Trophoblast cell (in vitro differentiated cells and primary cell): ENCODE measurements around the gene MGA.

ENCODE experiments used
- DNase-seq, 2 donors: peaks; one replicate each; pipeline ENCODE4 v3.0.0-alpha.2; 2016
- H2AFZ ChIP-seq: 2 replicates; pipeline ENCODE4 v1.6.1; 2013; ENCODE audit warnings: low read length, moderate library complexity, mild to moderate bottlenecking; ENCODE audit not compliant: insufficient read depth, poor library complexity
- H2AK5ac ChIP-seq: 2 replicates; pipeline ENCODE4 v1.6.1; 2013; ENCODE audit warnings: mild to moderate bottlenecking, low read length
- H2BK120ac ChIP-seq: 2 replicates; pipeline ENCODE4 v1.6.1; 2013; ENCODE audit warnings: low read length, mild to moderate bottlenecking, moderate library complexity; ENCODE audit not compliant: insufficient read depth, poor library complexity
- H2BK12ac ChIP-seq: 2 replicates; pipeline ENCODE4 v1.6.1; 2013; ENCODE audit warnings: mild to moderate bottlenecking, low read length, moderate library complexity
- H2BK5ac ChIP-seq: 2 replicates; pipeline ENCODE4 v1.6.1; 2013; ENCODE audit warnings: low read length, low read depth, moderate library complexity, mild to moderate bottlenecking; ENCODE audit not compliant: poor library complexity
- H3K14ac ChIP-seq: 2 replicates; pipeline ENCODE4 v1.6.1; 2013; ENCODE audit warnings: mild to moderate bottlenecking, low read length
- H3K18ac ChIP-seq: 2 replicates; pipeline ENCODE4 v1.6.1; 2013; ENCODE audit warnings: mild to moderate bottlenecking, low read length
- H3K23ac ChIP-seq: 2 replicates; pipeline ENCODE4 v1.6.1; 2013; ENCODE audit warnings: low read length
- H3K27ac ChIP-seq: 2 replicates; pipeline ENCODE4 v1.5.1; 2013; ENCODE audit warnings: low read depth, mild to moderate bottlenecking, inconsistent platforms, low read length, moderate library complexity
- H3K27me3 ChIP-seq: 2 replicates; pipeline ENCODE4 v1.6.1; 2013; ENCODE audit warnings: inconsistent platforms, mild to moderate bottlenecking, low read length, moderate library complexity; ENCODE audit not compliant: insufficient read depth
- H3K36me3 ChIP-seq, 2 experiments: 1 replicate in 1 of 2; 2 replicates in 1 of 2; pipeline ENCODE4 v1.6.1; 2013; ENCODE audit warnings: low read length in 2 of 2, mild to moderate bottlenecking in 2 of 2, moderate library complexity in 1 of 2; ENCODE audit not compliant: insufficient read depth in 2 of 2, control insufficient read depth in 1 of 2
- H3K4ac ChIP-seq: 2 replicates; pipeline ENCODE4 v1.6.1; 2013; ENCODE audit warnings: low read depth, mild to moderate bottlenecking, low read length, moderate library complexity
- H3K4me1 ChIP-seq, 2 experiments: 1 replicate in 1 of 2; 2 replicates in 1 of 2; pipeline ENCODE4 v1.6.1; 2013; ENCODE audit warnings: low read length in 2 of 2, mild to moderate bottlenecking in 2 of 2, moderate library complexity in 1 of 2; ENCODE audit not compliant: insufficient read depth in 2 of 2, control insufficient read depth in 1 of 2
- H3K4me2 ChIP-seq: 2 replicates; pipeline ENCODE4 v1.6.1; 2013; ENCODE audit warnings: inconsistent platforms, mild to moderate bottlenecking, low read length, moderate library complexity
- H3K4me3 ChIP-seq: 2 replicates; pipeline ENCODE4 v1.5.1; 2013; ENCODE audit warnings: mild to moderate bottlenecking, low read depth, low read length, inconsistent platforms
- H3K79me1 ChIP-seq: one replicate; pipeline ENCODE4 v1.6.1; 2013; ENCODE audit warnings: low read length
- H3K79me2 ChIP-seq: 2 replicates; pipeline ENCODE4 v1.6.1; 2013; ENCODE audit warnings: low read length, mild to moderate bottlenecking; ENCODE audit not compliant: control insufficient read depth, insufficient read depth, poor library complexity
- H3K9ac ChIP-seq: 2 replicates; pipeline ENCODE4 v1.6.1; 2013; ENCODE audit warnings: mild to moderate bottlenecking, low read length
- H3K9me3 ChIP-seq: 2 replicates; pipeline ENCODE4 v1.6.1; 2013; ENCODE audit warnings: low read depth, mild to moderate bottlenecking, control low read depth, inconsistent platforms, low read length; ENCODE audit not compliant: insufficient read depth
- H4K12ac ChIP-seq: 2 replicates; pipeline ENCODE4 v1.6.1; 2013; ENCODE audit warnings: low read depth, mild to moderate bottlenecking, low read length, moderate library complexity
- H4K8ac ChIP-seq: 2 replicates; pipeline ENCODE4 v1.6.1; 2013; ENCODE audit warnings: low read depth, mild to moderate bottlenecking, low read length, moderate library complexity
- H4K91ac ChIP-seq: one replicate; pipeline ENCODE4 v1.6.1; 2013; ENCODE audit warnings: low read depth, mild to moderate bottlenecking, low read length, moderate library complexity
- WGBS: extraction: QIAGEN DNeasy Blood & Tissue Kit; methylation state at CpG from one replicate; pipeline ENCODE4 v1.1.7; 2013; ENCODE audit warnings: missing lambda C conversion rate; ENCODE audit not compliant: insufficient read length, insufficient coverage; ENCODE audit errors: extremely low coverage; 5-methylcytosine and 5-hydroxymethylcytosine counted together

The MGA gene

GRCh38 chr15:41730543-41730942, 70.3 kb downstream of the MGA start:
- H2AFZ ChIP-seq, result no peak overlapping the region
- no peak overlapping the region for H2AK5ac ChIP-seq
- H3K9me3 ChIP-seq, result no peaks in the 10 kb centered on the region
- no peaks in the 10 kb centered on the region for H3K79me2 ChIP-seq
- no peak overlapping the region for H3K27ac ChIP-seq
- H2BK12ac ChIP-seq, result no peak overlapping the region
- no peak overlapping the region for H2BK5ac ChIP-seq
- peak in 1 of 2 donors; percentile 23 for DNase-seq
- H3K18ac ChIP-seq, result no peak overlapping the region
- no peak overlapping the region for H3K4me2 ChIP-seq
- H3K4me1 ChIP-seq, result peaks cover 0 to 2% of the 10 kb centered on the region in 2 experiments
- no peak overlapping the region for H2BK120ac ChIP-seq
- H4K12ac ChIP-seq, result no peak overlapping the region
- H3K79me1 ChIP-seq, result no peaks in the 10 kb centered on the region
- no peak overlapping the region for H3K23ac ChIP-seq
- H3K14ac ChIP-seq, result no peak overlapping the region
- H4K8ac ChIP-seq, result no peak overlapping the region
- H3K27me3 ChIP-seq, result no peaks in the 10 kb centered on the region
- H3K36me3 ChIP-seq, result peaks cover 9 to 10% of the 10 kb centered on the region in 2 experiments
- H4K91ac ChIP-seq, result no peak overlapping the region
- no CpG with 5 or more reads among the region's 4 CpGs for WGBS
- H3K4me3 ChIP-seq, result no peak overlapping the region
- H3K9ac ChIP-seq, result no peak overlapping the region
- no peak overlapping the region for H3K4ac ChIP-seq

DNA sequence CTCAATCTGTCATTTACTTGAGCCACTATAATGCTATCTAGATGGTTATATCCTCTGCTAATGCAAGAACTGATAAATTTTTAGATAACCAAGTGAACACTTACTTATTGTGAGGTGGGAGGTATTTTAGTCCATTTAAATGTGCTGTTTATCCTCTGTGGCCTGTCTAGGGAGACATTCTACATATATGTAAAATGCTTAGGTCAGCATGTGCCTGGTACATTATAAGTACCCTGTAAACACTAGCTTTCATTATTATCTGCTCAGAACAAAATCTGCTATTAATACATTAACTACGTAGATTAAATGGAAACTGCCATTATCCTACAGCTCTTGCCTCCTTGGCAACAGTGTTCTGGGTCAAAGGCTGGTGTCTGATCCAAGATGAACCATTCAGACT, 72.3 kb downstream of the MGA start:
- WGBS, result no CpG with 5 or more reads among the region's 1 CpG
- no peaks in the 10 kb centered on the region for H3K79me1 ChIP-seq

GRCh38 chr15:41734079-41734478, 73.9 kb downstream of the MGA start:
- Histone ChIP-seq H3K4me1 (no peaks in the 10 kb centered on the region), H2BK12ac (no peak overlapping the region), H2BK5ac (no peak overlapping the region), H3K9me3 (no peaks in the 10 kb centered on the region), H2AFZ (no peak overlapping the region), H4K12ac (no peak overlapping the region), H3K27ac (no peak overlapping the region), H2BK120ac (no peak overlapping the region), H3K79me2 (no peaks in the 10 kb centered on the region), H4K91ac (no peak overlapping the region), H3K9ac (no peak overlapping the region), H3K79me1 (no peaks in the 10 kb centered on the region), H3K14ac (no peak overlapping the region), H3K4me2 (no peak overlapping the region), H4K8ac (no peak overlapping the region), H3K36me3 (peaks cover 13 to 20% of the 10 kb centered on the region in 2 experiments), H3K23ac (no peak overlapping the region), H3K27me3 (no peaks in the 10 kb centered on the region), H2AK5ac (no peak overlapping the region), H3K4ac (no peak overlapping the region), H3K18ac (no peak overlapping the region), H3K4me3 (no peak overlapping the region)
- WGBS, result no CpG with 5 or more reads among the region's 4 CpGs
- peak; percentile 49 to 84 for DNase-seq

More for the DNA sequence above, 72.3 kb downstream of the MGA start:
- H3K14ac ChIP-seq, result no peak overlapping the region
- H2AFZ ChIP-seq, result no peak overlapping the region
- no peak overlapping the region for H3K23ac ChIP-seq
- H3K4me2 ChIP-seq, result no peak overlapping the region
- no peak overlapping the region for H2BK120ac ChIP-seq
- no peak overlapping the region for H4K8ac ChIP-seq
- H3K18ac ChIP-seq, result no peak overlapping the region
- H3K79me2 ChIP-seq, result no peaks in the 10 kb centered on the region
- H3K27ac ChIP-seq, result no peak overlapping the region
- no peaks in the 10 kb centered on the region for H3K27me3 ChIP-seq
- H3K9ac ChIP-seq, result no peak overlapping the region
- H3K4me1 ChIP-seq, result peaks cover 0 to 2% of the 10 kb centered on the region in 2 experiments
- no peaks in the 10 kb centered on the region for H3K9me3 ChIP-seq
- H2BK5ac ChIP-seq, result no peak overlapping the region
- DNase-seq, result no peak
- no peak overlapping the region for H4K12ac ChIP-seq
- no peak overlapping the region for H3K4me3 ChIP-seq
- H3K36me3 ChIP-seq, result peaks cover 14 to 15% of the 10 kb centered on the region in 2 experiments
- no peak overlapping the region for H3K4ac ChIP-seq
- no peak overlapping the region for H2AK5ac ChIP-seq
- H2BK12ac ChIP-seq, result no peak overlapping the region
- H4K91ac ChIP-seq, result no peak overlapping the region

DNA sequence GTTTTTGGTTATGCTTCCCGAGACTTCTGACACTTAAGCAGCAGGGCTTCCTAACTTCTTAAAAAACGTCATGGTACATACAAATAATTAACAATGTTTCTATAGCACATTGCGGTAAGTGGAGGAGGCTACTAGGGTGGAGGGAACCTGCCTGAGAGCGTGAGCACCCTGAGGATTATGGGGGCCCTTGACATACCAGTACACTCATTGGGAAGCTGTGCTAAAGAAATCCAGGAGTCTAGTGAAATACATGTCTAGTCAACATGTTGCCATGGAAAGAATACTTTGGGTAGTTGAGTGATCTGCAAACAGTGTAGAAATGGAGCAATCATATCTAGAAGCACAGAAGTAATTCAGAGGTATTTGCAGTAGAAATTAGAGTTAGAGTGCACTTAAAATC, 74.8 kb downstream of the MGA start:
- Histone ChIP-seq H3K36me3 (peaks cover 16 to 20% of the 10 kb centered on the region in 2 experiments), H3K4me3 (no peak overlapping the region), H3K14ac (no peak overlapping the region), H3K4ac (no peak overlapping the region), H2AFZ (no peak overlapping the region), H2BK5ac (no peak overlapping the region), H3K18ac (no peak overlapping the region), H2AK5ac (no peak overlapping the region), H2BK120ac (no peak overlapping the region), H3K79me1 (no peaks in the 10 kb centered on the region), H3K27ac (no peak overlapping the region), H4K8ac (no peak overlapping the region), H2BK12ac (no peak overlapping the region), H3K4me2 (no peak overlapping the region), H3K79me2 (no peaks in the 10 kb centered on the region), H4K12ac (no peak overlapping the region), H3K27me3 (no peaks in the 10 kb centered on the region), H4K91ac (no peak overlapping the region), H3K9ac (no peak overlapping the region), H3K4me1 (no peaks in the 10 kb centered on the region), H3K9me3 (no peaks in the 10 kb centered on the region), H3K23ac (no peak overlapping the region)
- no CpG with 5 or more reads among the region's 4 CpGs for WGBS
- no peak for DNase-seq
